HEK293 (cell line): ENCODE data around the gene ACOT7.

Source experiments
- CTCF ChIA-PET: fragments of 350-600 bp; formaldehyde crosslinking; extraction: SDS; loops from one replicate; lab custom pipeline; 2021; ENCODE audit warnings: antibody characterized with exemption; lab: Yijun Ruan, JAX
- POLR2A ChIA-PET: fragments of 300-600 bp; formaldehyde crosslinking; extraction: SDS; loops from one replicate; lab custom pipeline; 2020; ENCODE audit warnings: antibody characterized with exemption, inconsistent platforms; lab: Yijun Ruan, JAX
- H3K27ac ChIP-seq: fragments of 200-500 bp; sonication (Bioruptor generic); 2 replicates; pipeline ENCODE4 v1.5.1; 2014; ENCODE audit warnings: low read depth, low read length, control low read depth, inconsistent platforms; ENCODE audit errors: extremely low read depth
- H3K36me3 ChIP-seq, 2 experiments: fragments of 200-500 bp in 1 of 2; sonication (Bioruptor generic) in 1 of 2; 1 replicate in 1 of 2; 2 replicates in 1 of 2; pipeline ENCODE4 v1.5.1; 2014 to 2017; ENCODE audit warnings: inconsistent platforms in 2 of 2, low read length in 2 of 2; ENCODE audit not compliant: control insufficient read depth in 2 of 2, insufficient read depth in 1 of 2
- H3K4me1 ChIP-seq: fragments of 200-500 bp; sonication (Bioruptor generic); 2 replicates; pipeline ENCODE4 v1.5.1; 2014; ENCODE audit warnings: mild to moderate bottlenecking, low read length, inconsistent platforms; ENCODE audit not compliant: control insufficient read depth, insufficient read depth
- H3K4me3 ChIP-seq: 2 replicates; pipeline ENCODE4 v1.5.1; 2011; ENCODE audit warnings: low read depth, mild to moderate bottlenecking, control low read depth, low read length, moderate library complexity
- H3K9me3 ChIP-seq: fragments of 200-500 bp; sonication (Bioruptor generic); 2 replicates; pipeline ENCODE4 v1.5.1; 2014; ENCODE audit warnings: low read depth, low read length, inconsistent platforms; ENCODE audit not compliant: control insufficient read depth, insufficient read depth
- GFI1B ChIP-seq: fragments of 450-650 bp; formaldehyde crosslinking; IDR thresholded peaks from 2 replicates; pipeline ENCODE4 v1.5.1; 2016; ENCODE audit warnings: missing biosample characterization, missing genetic modification characterization
- GLIS1 ChIP-seq: fragments of 450-650 bp; formaldehyde crosslinking; IDR thresholded peaks from 2 replicates; pipeline ENCODE4 v1.5.1; 2016; ENCODE audit warnings: missing biosample characterization, missing genetic modification characterization
- GLIS2 ChIP-seq: fragments of 450-650 bp; formaldehyde crosslinking; IDR thresholded peaks from 2 replicates; pipeline ENCODE4 v1.5.1; 2016; ENCODE audit warnings: missing biosample characterization, missing genetic modification characterization
- OSR2 ChIP-seq: fragments of 450-650 bp; formaldehyde crosslinking; IDR thresholded peaks from 2 replicates; pipeline ENCODE4 v1.5.1; 2016; ENCODE audit warnings: missing biosample characterization, missing genetic modification characterization
- PATZ1 ChIP-seq: fragments of 450-650 bp; formaldehyde crosslinking; IDR thresholded peaks from 2 replicates; pipeline ENCODE4 v1.5.1; 2016; ENCODE audit warnings: missing biosample characterization, missing genetic modification characterization
- PRDM10 ChIP-seq: fragments of 450-650 bp; formaldehyde crosslinking; IDR thresholded peaks from 2 replicates; pipeline ENCODE4 v1.5.1; 2016; ENCODE audit warnings: missing biosample characterization, missing genetic modification characterization
- PRDM6 ChIP-seq: fragments of 450-650 bp; formaldehyde crosslinking; IDR thresholded peaks from 2 replicates; pipeline ENCODE4 v1.5.1; 2017; ENCODE audit warnings: missing biosample characterization, missing genetic modification characterization
- SP7 ChIP-seq: fragments of 450-650 bp; formaldehyde crosslinking; IDR thresholded peaks from 2 replicates; pipeline ENCODE4 v1.5.1; 2016; ENCODE audit warnings: missing biosample characterization, missing genetic modification characterization
- TCF7L2 ChIP-seq: IDR thresholded peaks from 2 replicates; pipeline ENCODE4 v1.6.1; 2011; ENCODE audit warnings: low read depth, mild to moderate bottlenecking, inconsistent platforms, low read length, moderate library complexity, borderline replicate concordance
- ZBTB10 ChIP-seq: fragments of 450-650 bp; formaldehyde crosslinking; IDR thresholded peaks from 2 replicates; pipeline ENCODE4 v1.5.1; 2016; ENCODE audit warnings: missing biosample characterization, missing genetic modification characterization
- ZBTB11 ChIP-seq: fragments of 450-650 bp; formaldehyde crosslinking; conservative IDR thresholded peaks from 2 replicates; pipeline ENCODE4 v1.5.1; 2016; ENCODE audit warnings: low read depth, missing biosample characterization, missing genetic modification characterization
- ZBTB17 ChIP-seq: fragments of 450-650 bp; formaldehyde crosslinking; IDR thresholded peaks from 2 replicates; pipeline ENCODE4 v1.5.1; 2016; ENCODE audit warnings: missing biosample characterization, missing genetic modification characterization
- ZBTB20 ChIP-seq: fragments of 450-650 bp; formaldehyde crosslinking; IDR thresholded peaks from 2 replicates; pipeline ENCODE4 v1.5.1; 2016; ENCODE audit warnings: missing biosample characterization, missing genetic modification characterization
- ZBTB8A ChIP-seq: fragments of 450-650 bp; formaldehyde crosslinking; IDR thresholded peaks from 2 replicates; pipeline ENCODE4 v1.5.1; 2016; ENCODE audit warnings: missing biosample characterization, missing genetic modification characterization
- ZEB2 ChIP-seq: fragments of 450-650 bp; formaldehyde crosslinking; IDR thresholded peaks from 2 replicates; pipeline ENCODE4 v1.5.1; 2016; ENCODE audit warnings: missing biosample characterization, missing genetic modification characterization
- ZNF335 ChIP-seq: fragments of 450-650 bp; formaldehyde crosslinking; conservative IDR thresholded peaks from 2 replicates; pipeline ENCODE4 v1.5.1; 2016; ENCODE audit warnings: missing biosample characterization, missing genetic modification characterization
- ZNF341 ChIP-seq: fragments of 450-650 bp; formaldehyde crosslinking; IDR thresholded peaks from 2 replicates; pipeline ENCODE4; 2016; ENCODE audit warnings: low read depth, missing biosample characterization, missing genetic modification characterization
- ZNF404 ChIP-seq: fragments of 450-650 bp; formaldehyde crosslinking; IDR thresholded peaks from 2 replicates; pipeline ENCODE4 v1.5.1; 2017; ENCODE audit warnings: missing biosample characterization, missing genetic modification characterization
- ZNF629 ChIP-seq: fragments of 450-650 bp; formaldehyde crosslinking; IDR thresholded peaks from 2 replicates; pipeline ENCODE4 v1.5.1; 2017; ENCODE audit warnings: missing biosample characterization, missing genetic modification characterization
- ZNF660 ChIP-seq: fragments of 450-650 bp; IDR thresholded peaks from 2 replicates; pipeline ENCODE4 v1.5.1; 2018; ENCODE audit warnings: missing biosample characterization, mild to moderate bottlenecking, missing genetic modification characterization
- ZNF768 ChIP-seq: fragments of 450-650 bp; formaldehyde crosslinking; IDR thresholded peaks from 2 replicates; pipeline ENCODE4 v1.5.1; 2018; ENCODE audit warnings: missing biosample characterization, mild to moderate bottlenecking, missing genetic modification characterization
- ZNF785 ChIP-seq: fragments of 450-650 bp; formaldehyde crosslinking; IDR thresholded peaks from 2 replicates; pipeline ENCODE4 v1.5.1; 2016; ENCODE audit warnings: missing biosample characterization, missing genetic modification characterization
- ZSCAN30 ChIP-seq: fragments of 450-650 bp; IDR thresholded peaks from 2 replicates; pipeline ENCODE4 v1.5.1; 2018; ENCODE audit warnings: missing biosample characterization, mild to moderate bottlenecking, missing genetic modification characterization, moderate library complexity

ACOT7 gene

GRCh38 chr1:6234502-6235295 lies 158.9 kb downstream of the ACOT7 start:
- peak overlapping the region; percentile 92 for H3K4me3 ChIP-seq
- peaks cover 36 to 49% of the 10 kb centered on the region in 2 experiments for H3K36me3 ChIP-seq
- H3K27ac ChIP-seq = peak overlapping the region; percentile 89; the same call in 1 of the 2 replicates
- no peaks in the 10 kb centered on the region for H3K4me1 ChIP-seq
- POLR2A ChIA-PET = interaction anchor here (0.6 to 2.4 kb wide), 9 partner anchors 8 to 225 kb away, joined by 3 to 14 read pairs (median 4); partner anchors contain the start of gene RNF207
- H3K9me3 ChIP-seq = no peaks in the 10 kb centered on the region
- CTCF ChIA-PET = interaction anchor here (0.7 to 1.2 kb wide), 4 partner anchors 10 to 203 kb away, joined by 3 to 4 read pairs (median 4); no protein-coding TSS in a partner anchor
- no peak for TF ChIP-seq GFI1B (tag by site-specific recombination)
- TF ChIP-seq GLIS2 (tag by site-specific recombination) = peak; percentile 49
- TF ChIP-seq PRDM10 = peak; percentile 78
- TF ChIP-seq ZSCAN30 (tag by site-specific recombination) = 0 out of 2 replicates have a peak, but pooled peaks have one; percentile 17
- TF ChIP-seq ZBTB17 = peak; percentile 80
- TF ChIP-seq ZNF404 (tag by site-specific recombination) = no peak
- peak; percentile 40 for TF ChIP-seq ZBTB8A (tag by site-specific recombination)
- peak; percentile 53 for TF ChIP-seq SP7 (tag by site-specific recombination)
- TF ChIP-seq ZBTB20 (tag by site-specific recombination) = peak; percentile 54; the same call in 1 of the 2 replicates
- TF ChIP-seq OSR2 (tag by site-specific recombination) = 0 out of 2 replicates have a peak, but pooled peaks have one; percentile 12
- no peak for TF ChIP-seq PRDM6
- 0 out of 2 replicates have a peak, but pooled peaks have one; percentile 26 for TF ChIP-seq ZBTB11 (tag by site-specific recombination)
- no peak for TF ChIP-seq ZNF785 (tag by site-specific recombination)
- peak; percentile 46; the same call in 1 of the 2 replicates for TF ChIP-seq ZEB2
- TF ChIP-seq ZNF335 (tag by site-specific recombination) = peak; percentile 85
- 0 out of 2 replicates have a peak, but pooled peaks have one; percentile 26 for TF ChIP-seq ZNF341
- TF ChIP-seq ZNF629 (tag by site-specific recombination) = peak; percentile 77
- peak; percentile 79; the same call in 1 of the 2 replicates for TF ChIP-seq ZNF768 (tag by site-specific recombination)
- TF ChIP-seq ZNF660 (tag by site-specific recombination) = peak; percentile 88
- no peak for TF ChIP-seq TCF7L2
- peak; percentile 83 for TF ChIP-seq PATZ1 (tag by site-specific recombination)
- peak; percentile 70 for TF ChIP-seq GLIS1 (tag by site-specific recombination)
- TF ChIP-seq ZBTB10 (tag by site-specific recombination) = 0 out of 2 replicates have a peak, but pooled peaks have one; percentile 35
